SK-N-SH treated with all-trans-retinoic acid at 6 μM for 48 hours (cell line): ENCODE measurements around the gene ITPR2.

Experiments used
- ATAC-seq: fragments of 200-7000 bp; cut with Tn5 transposase; 3 replicates; pipeline ENCODE4 v1.9.1; 2020; ENCODE audit warnings: mild to moderate bottlenecking, moderate library complexity
- ARNTL ChIP-seq: fragments of 450-650 bp; formaldehyde crosslinking; IDR thresholded peaks from 2 replicates; pipeline ENCODE4 v1.5.0; 2020; ENCODE audit warnings: low read depth, mild to moderate bottlenecking, moderate library complexity, borderline replicate concordance
- BACH2 ChIP-seq: fragments of 250-450 bp; sonication (Bioruptor Pico); IDR thresholded peaks from 2 replicates; pipeline ENCODE4 v1.9.0; 2021; ENCODE audit warnings: mild to moderate bottlenecking, borderline replicate concordance
- CREB5 ChIP-seq: fragments of 250-450 bp; sonication (Bioruptor Pico); IDR thresholded peaks from 2 replicates; pipeline ENCODE4 v1.5.1; 2020; ENCODE audit warnings: low read depth, mild to moderate bottlenecking, moderate library complexity
- CSDC2 ChIP-seq: fragments of 250-450 bp; sonication (Bioruptor Pico); IDR thresholded peaks from 2 replicates; pipeline ENCODE4 v1.5.0; 2020; ENCODE audit warnings: mild to moderate bottlenecking, moderate library complexity
- ESRRG ChIP-seq: fragments of 250-450 bp; sonication (Bioruptor Pico); IDR thresholded peaks from 2 replicates; pipeline ENCODE4 v1.6.1; 2021; ENCODE audit warnings: mild to moderate bottlenecking
- GLIS3 ChIP-seq: fragments of 250-450 bp; sonication (Bioruptor Pico); IDR thresholded peaks from 2 replicates; pipeline ENCODE4 v1.5.0; 2020; ENCODE audit warnings: mild to moderate bottlenecking, moderate library complexity
- ISL1 ChIP-seq: fragments of 250-450 bp; sonication (Bioruptor Pico); IDR thresholded peaks from 2 replicates; pipeline ENCODE4 v2.1.2; 2022; ENCODE audit warnings: mild to moderate bottlenecking, moderate library complexity
- OSR1 ChIP-seq: fragments of 250-450 bp; sonication (Bioruptor Pico); IDR thresholded peaks from 2 replicates; pipeline ENCODE4 v1.8.0; 2022; ENCODE audit warnings: moderate library complexity, mild to moderate bottlenecking, inconsistent platforms
- PATZ1 ChIP-seq: fragments of 250-450 bp; sonication (Bioruptor Pico); IDR thresholded peaks from 2 replicates; pipeline ENCODE4 v1.8.0; 2020; ENCODE audit warnings: mild to moderate bottlenecking, moderate library complexity, borderline replicate concordance
- PPARA ChIP-seq: fragments of 250-450 bp; sonication (Bioruptor Pico); IDR thresholded peaks from 2 replicates; pipeline ENCODE4 v1.5.0; 2020; ENCODE audit warnings: mild to moderate bottlenecking, borderline replicate concordance
- RARB ChIP-seq: fragments of 250-450 bp; sonication (Bioruptor Pico); IDR thresholded peaks from 2 replicates; pipeline ENCODE4 v1.8.0; 2021; ENCODE audit warnings: mild to moderate bottlenecking, moderate library complexity
- SNAI2 ChIP-seq: fragments of 250-450 bp; sonication (Bioruptor Pico); IDR thresholded peaks from 2 replicates; pipeline ENCODE4 v1.5.0; 2020; ENCODE audit warnings: mild to moderate bottlenecking, moderate library complexity
- TCF4 ChIP-seq: fragments of 250-450 bp; sonication (Bioruptor Pico); IDR thresholded peaks from 2 replicates; pipeline ENCODE4 v1.8.0; 2021; ENCODE audit warnings: mild to moderate bottlenecking, moderate library complexity, borderline replicate concordance
- TOX ChIP-seq: fragments of 250-450 bp; sonication (Bioruptor Pico); IDR thresholded peaks from 2 replicates; pipeline ENCODE4 v1.8.0; 2021; ENCODE audit warnings: mild to moderate bottlenecking, moderate library complexity, borderline replicate concordance
- TSHZ2 ChIP-seq: fragments of 250-450 bp; sonication (Bioruptor Pico); IDR thresholded peaks from 2 replicates; pipeline ENCODE4 v1.5.0; 2020; ENCODE audit warnings: mild to moderate bottlenecking, moderate library complexity
- ZC3H10 ChIP-seq: fragments of 250-450 bp; sonication (Bioruptor Pico); IDR thresholded peaks from 2 replicates; pipeline ENCODE4 v1.5.1; 2021; ENCODE audit warnings: mild to moderate bottlenecking, moderate library complexity
- ZFP3 ChIP-seq: fragments of 250-450 bp; sonication (Bioruptor Pico); IDR thresholded peaks from 2 replicates; pipeline ENCODE4 v1.5.0; 2020; ENCODE audit warnings: mild to moderate bottlenecking, moderate library complexity
- ZFP30 ChIP-seq: fragments of 450-650 bp; formaldehyde crosslinking; IDR thresholded peaks from 2 replicates; pipeline ENCODE4 v1.5.0; 2022; ENCODE audit warnings: mild to moderate bottlenecking, moderate library complexity
- ZNF565 ChIP-seq: fragments of 450-650 bp; formaldehyde crosslinking; conservative IDR thresholded peaks from 2 replicates; pipeline ENCODE4 v1.5.0; 2020; ENCODE audit warnings: low read depth, mild to moderate bottlenecking, moderate library complexity
- ZNF70 ChIP-seq: fragments of 450-650 bp; formaldehyde crosslinking; IDR thresholded peaks from 2 replicates; pipeline ENCODE4 v1.5.0; 2020; ENCODE audit warnings: mild to moderate bottlenecking, moderate library complexity
- ZNF8 ChIP-seq: fragments of 450-650 bp; formaldehyde crosslinking; IDR thresholded peaks from 2 replicates; pipeline ENCODE4 v1.5.0; 2020; ENCODE audit warnings: mild to moderate bottlenecking, moderate library complexity

Gene ITPR2

GRCh38 chr12:26823390-26823789 is 9.6 kb downstream of the ITPR2 start (continued):
- TF ChIP-seq PPARA (CRISPR knock-in tag) (no peak), ARNTL (no peak), ZFP30 (CRISPR knock-in tag) (no peak), ZC3H10 (CRISPR knock-in tag) (no peak; the same call in 1 of the 2 replicates), SNAI2 (CRISPR knock-in tag) (no peak)
- TF ChIP-seq, all 23 proteins: peak for 0

- TF ChIP-seq OSR1 (CRISPR knock-in tag) (no peak), ISL1 (CRISPR knock-in tag) (no peak), ESRRG (no peak), ZNF8 (no peak), TSHZ2 (no peak), BACH2 (CRISPR knock-in tag) (no peak), ZNF565 (CRISPR knock-in tag) (no peak), SNAI2 (CRISPR knock-in tag) (no peak), RARB (no peak), ZFP3 (CRISPR knock-in tag) (no peak)
- ATAC-seq = no peak
Measured at GRCh38 chr12:26822026-26822425, 11.0 kb downstream of the ITPR2 start.

GRCh38 chr12:26821212-26821701 is 11.7 kb downstream of the ITPR2 start:
- TF ChIP-seq SNAI2 (CRISPR knock-in tag) = no peak
- no peak for TF ChIP-seq TOX
- no peak for TF ChIP-seq PATZ1 (CRISPR knock-in tag)
- TF ChIP-seq ARNTL = no peak
- TF ChIP-seq ZNF70 (CRISPR knock-in tag) = no peak
- TF ChIP-seq ZFP30 (CRISPR knock-in tag) = no peak
- no peak for TF ChIP-seq ISL1 (CRISPR knock-in tag)
- ATAC-seq = peak; percentile 86

GRCh38 chr12:26818636-26819035 is 14.4 kb downstream of the ITPR2 start:
- TF ChIP-seq ESRRG = no peak
- TF ChIP-seq ISL1 (CRISPR knock-in tag) = no peak
- TF ChIP-seq ZNF565 (CRISPR knock-in tag) = no peak
- ATAC-seq = no peak

GRCh38 chr12:26818201-26818600 is 14.8 kb downstream of the ITPR2 start:
- TF ChIP-seq BACH2 (CRISPR knock-in tag) (no peak), ZNF8 (no peak), TOX (no peak), PPARA (CRISPR knock-in tag) (no peak), ZFP30 (CRISPR knock-in tag) (no peak), ZNF70 (CRISPR knock-in tag) (no peak), CREB5 (CRISPR knock-in tag) (no peak), GLIS3 (no peak), ARNTL (no peak), RARB (no peak), CSDC2 (no peak), ZNF565 (CRISPR knock-in tag) (no peak), PATZ1 (CRISPR knock-in tag) (no peak), SNAI2 (CRISPR knock-in tag) (no peak), TCF4 (CRISPR knock-in tag) (no peak), ZFP3 (CRISPR knock-in tag) (no peak), ISL1 (CRISPR knock-in tag) (no peak)
- TF ChIP-seq, all 23 proteins: peak for 0

More at GRCh38 chr12:26818201-26818600, 14.8 kb downstream of the ITPR2 start:
- ATAC-seq = no peak
